ENCODE data around the gene OXNAD1.

OXNAD1 gene

GRCh38 chr3:16326724-16327349 lies 61.8 kb downstream of the OXNAD1 start:
- no peak for DNase-seq

- DNase-seq = no peak
Measured at GRCh38 chr3:16328124-16328523, 63.1 kb downstream of the OXNAD1 start.

DNA sequence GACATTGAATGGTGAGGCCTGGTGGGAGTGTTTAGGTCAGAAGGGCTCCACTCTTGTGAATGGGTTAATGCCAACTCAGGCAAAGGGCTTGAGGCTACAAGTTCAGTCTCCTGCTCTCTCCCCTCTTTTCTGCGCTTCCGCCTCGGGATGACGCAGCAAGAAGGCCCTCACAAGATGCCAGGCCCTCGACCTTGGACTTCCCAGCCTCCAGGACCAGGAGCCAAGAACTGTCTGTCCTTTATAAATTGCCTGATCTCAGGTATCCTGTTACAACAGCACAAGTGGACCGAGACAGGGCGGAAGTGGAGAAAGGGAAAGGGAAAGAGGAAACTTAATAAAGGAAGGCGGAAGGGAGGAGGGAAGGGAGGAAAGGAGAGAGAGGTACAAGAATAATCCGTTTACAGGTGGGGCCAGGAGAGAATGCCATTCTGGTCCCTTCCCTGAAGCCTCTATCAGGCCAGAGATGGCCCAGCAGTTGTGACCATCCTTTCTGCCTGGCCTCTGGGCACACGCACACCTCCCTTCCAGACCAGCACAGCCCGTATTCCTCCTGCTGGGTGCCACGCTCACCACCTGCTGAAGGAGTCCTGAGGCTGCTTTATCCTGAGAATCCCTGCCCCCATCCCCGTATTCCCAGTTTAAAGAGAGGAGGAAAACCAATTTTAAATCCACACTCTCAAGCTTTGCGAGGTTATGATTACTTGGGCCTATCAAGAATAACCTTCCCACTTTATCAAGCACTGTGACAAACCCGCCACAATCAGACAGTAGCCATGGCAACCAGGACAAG lies 64.2 kb downstream of the OXNAD1 start:
- DNase-seq = peak in 2 of 51 donors; percentile 20 to 40

GRCh38 chr3:16329826-16330129 lies 64.8 kb downstream of the OXNAD1 start:
- DNase-seq = peak in 11 of 51 donors; percentile 6 to 44 (median 14)

DNA sequence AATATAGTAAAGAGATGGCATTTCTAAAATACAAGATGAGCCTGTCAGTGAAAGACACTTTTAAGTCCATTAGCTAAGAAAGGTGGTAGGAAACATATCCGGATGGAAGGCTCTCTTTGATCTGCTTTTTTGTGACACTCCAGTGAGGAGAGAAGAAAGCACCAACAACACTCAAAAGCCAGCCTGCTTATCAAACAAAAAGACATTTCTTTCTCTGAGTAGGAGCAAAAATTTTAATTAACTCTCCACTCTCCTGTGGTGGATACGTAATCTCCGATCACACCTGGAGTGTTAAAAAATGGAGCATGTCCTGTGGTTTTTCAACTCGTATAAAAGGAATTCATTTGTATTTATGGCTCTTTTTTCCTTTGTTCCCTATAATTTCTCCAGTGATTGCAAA lies 65.3 kb downstream of the OXNAD1 start:
- no peak for DNase-seq

DNA sequence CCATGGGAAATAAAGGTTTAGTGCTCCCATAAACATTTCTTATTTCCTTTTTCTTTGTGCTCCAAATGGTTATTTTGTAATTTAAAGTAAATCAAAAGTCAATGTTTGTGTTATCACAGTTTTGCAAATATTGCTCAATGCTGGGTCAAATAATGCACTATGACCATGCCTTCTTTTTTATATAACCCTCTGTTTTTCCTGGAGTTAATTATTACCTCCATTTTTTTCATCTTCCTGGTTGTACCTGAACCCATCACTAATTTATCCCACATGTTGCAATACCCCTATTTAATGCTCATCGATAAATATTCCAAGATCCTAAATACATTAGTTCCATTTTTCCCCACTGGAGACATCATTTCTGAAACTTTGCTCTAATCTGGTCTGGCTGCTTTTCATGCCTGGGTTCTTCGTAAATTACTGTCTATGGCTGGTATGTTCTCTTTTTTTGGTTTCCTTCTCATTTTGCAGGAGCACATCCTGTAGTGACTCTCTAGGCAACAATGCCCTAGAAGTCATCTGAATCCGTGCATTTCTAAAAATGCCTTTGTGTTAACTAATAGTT lies 66.4 kb downstream of the OXNAD1 start:
- DNase-seq = no peak

DNA sequence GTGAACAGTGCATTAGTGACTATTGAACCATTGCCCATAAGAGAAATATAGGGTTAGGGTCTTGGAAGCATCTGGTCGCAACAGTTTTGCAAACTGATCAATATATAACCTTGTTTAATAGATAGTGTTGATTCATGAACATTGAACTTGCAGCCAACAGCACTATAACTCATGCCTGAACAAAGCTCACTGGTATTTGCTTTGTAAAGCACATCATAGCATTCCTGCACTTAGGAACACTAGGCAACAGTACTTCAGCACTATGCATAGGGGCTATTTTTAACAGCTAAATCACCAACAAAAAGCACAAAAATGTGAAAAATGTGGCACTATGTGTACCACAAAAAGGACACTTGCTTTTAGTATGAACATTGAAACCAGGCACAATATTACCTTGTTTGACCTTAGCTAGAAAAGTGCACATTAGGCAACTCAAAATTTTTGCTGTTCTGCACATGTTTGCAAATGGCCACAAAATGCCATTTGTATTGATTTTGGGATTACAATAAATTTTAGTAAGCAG lies 68.0 kb downstream of the OXNAD1 start:
- no peak for DNase-seq

GRCh38 chr3:16334909-16335308 lies 69.9 kb downstream of the OXNAD1 start:
- DNase-seq = no peak

DNA sequence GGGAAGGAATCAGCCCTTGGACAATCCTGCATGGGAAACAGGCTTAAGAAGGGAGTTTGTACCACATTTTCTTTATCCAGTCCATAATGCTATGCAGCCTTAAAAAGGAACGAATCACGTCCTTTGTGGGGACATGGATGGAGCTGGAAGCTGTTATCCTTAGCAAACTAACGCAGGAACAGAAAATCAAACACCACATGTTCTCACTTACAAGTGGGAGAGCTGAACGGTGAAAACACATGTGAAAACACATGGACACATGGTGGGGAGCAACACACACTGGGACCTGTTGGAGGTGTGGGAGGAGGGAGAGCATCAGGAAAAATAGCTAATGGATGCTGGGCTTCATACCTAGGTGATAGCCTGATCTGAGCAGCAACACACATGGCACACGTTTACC lies 70.3 kb downstream of the OXNAD1 start:
- no peak for DNase-seq

- DNase-seq = no peak
Measured at GRCh38 chr3:16335772-16336645, 71.0 kb downstream of the OXNAD1 start.

- no peak for DNase-seq
Measured at GRCh38 chr3:16336825-16337224, 71.8 kb downstream of the OXNAD1 start.

DNA sequence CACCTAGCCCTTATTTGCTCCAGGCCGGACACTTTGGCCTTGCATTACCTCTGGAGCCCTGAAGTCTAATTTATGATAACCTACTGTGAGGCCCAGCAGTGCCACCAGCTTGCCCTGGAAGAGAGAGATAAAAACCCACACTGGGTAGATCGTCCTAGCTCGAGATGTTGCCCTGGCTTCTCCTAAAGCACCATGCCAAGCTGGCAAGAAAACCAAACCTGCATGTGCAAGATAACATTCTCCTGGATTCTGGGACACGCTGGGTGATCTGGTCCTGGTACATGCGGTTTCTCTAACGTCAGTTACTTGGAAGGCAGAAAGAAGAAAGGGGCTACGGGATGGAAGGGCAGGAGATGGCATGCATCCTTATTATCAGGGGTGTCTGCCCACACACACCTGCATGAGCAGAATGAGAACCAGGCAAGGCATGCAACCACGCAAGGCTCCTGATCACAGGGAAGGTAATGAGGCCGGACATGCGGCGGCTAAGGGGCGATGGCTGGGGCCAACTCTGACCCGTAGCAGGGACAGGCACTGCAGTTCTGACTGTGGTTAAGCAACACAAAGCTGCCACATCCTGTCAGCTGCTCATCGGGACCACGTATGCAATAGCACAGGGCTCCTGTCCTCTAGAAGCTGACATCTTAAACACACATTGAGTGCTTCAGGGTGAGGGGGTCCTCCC lies 73.0 kb downstream of the OXNAD1 start:
- DNase-seq = no peak

DNA sequence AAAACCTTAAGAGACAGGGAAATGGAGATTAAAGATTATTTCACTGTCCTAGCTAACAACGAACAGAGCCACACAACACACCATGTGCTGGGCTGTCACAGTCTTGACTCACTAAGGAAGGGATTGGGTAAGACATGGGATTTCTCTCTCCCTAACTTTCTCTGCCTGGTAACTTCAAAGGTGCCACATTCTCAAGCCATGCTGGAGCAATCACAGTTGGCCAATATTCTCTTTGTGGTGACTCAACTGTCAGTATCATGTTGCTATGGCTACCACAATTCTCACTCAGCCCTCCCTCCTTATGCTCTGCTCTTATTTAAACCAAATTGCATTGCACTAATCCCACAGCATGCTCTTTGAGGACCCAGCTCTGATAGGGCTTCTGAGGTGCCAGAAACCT lies 74.0 kb downstream of the OXNAD1 start:
- peak in 1 of 51 donors; percentile 35 for DNase-seq

GRCh38 chr3:16343101-16343500 lies 78.1 kb downstream of the OXNAD1 start:
- DNase-seq = no peak

DNA sequence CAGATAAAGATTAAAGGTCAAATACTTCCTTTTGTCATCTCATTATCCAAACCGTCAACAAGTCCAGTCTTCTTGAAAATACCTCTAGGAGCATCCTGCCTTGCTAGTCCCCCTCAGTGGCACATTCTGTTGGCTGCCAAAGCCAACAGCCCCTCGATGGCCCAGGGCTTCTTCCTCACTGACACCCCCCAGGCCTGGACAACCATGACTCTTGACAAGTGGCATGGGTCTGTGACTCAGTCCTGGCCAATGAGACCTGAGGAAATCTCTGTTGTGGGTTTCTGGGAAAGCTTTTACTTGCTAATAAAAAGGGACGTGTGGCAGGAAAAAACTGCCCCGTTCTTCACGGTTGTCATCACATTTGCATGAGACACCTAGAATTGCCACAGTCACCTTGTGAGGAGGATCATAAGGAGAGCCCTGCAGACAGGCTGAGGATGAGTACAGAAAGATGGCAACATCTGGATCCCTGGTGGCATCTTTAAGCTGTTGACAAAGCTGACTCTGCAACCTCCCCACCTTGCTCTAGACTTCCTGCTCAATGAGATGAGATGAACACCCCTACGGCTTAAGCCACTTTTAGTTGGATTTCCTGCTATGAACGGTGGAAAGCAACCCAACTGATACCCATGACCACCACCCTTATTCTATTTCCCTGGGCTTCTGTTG lies 81.5 kb downstream of the OXNAD1 start:
- no peak for DNase-seq

GRCh38 chr3:16347548-16347947 lies 82.5 kb downstream of the OXNAD1 start:
- no peak for DNase-seq

GRCh38 chr3:16349986-16350596 lies 85.1 kb downstream of the OXNAD1 start:
- no peak for DNase-seq

DNA sequence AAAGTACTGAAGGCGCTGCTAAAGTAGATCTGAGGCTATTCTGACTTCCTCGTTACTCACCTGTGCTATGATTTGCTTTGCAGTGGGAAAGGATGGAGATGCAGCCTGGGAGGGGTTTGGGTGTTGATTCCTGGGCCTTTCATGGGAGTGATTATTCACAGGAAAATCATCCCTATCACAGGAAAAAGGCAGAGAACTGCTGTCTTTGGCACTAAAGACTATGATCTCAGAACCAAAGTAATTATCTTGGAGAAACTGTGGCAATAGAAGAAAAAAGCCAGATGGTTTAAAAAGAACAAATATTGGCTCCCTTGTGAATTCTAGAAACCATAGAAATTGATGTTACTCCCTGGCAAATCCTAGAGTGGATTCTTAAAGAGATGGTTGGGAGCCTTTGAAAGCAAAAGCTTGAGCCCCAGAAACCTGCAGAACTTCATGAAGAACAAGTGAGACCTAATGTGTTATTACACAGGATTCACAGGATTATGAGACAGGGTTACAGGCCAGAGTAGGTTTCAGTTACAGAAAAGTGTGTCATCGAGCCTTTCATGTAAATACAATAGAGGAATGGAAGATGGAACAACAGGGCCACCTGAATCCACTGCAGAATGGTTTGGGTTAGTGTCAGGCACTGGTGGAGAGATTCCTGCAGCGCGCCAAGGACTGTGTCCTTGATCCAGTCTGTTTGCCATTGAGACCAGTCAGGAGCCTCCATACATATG lies 85.7 kb downstream of the OXNAD1 start:
- DNase-seq = no peak

DNA sequence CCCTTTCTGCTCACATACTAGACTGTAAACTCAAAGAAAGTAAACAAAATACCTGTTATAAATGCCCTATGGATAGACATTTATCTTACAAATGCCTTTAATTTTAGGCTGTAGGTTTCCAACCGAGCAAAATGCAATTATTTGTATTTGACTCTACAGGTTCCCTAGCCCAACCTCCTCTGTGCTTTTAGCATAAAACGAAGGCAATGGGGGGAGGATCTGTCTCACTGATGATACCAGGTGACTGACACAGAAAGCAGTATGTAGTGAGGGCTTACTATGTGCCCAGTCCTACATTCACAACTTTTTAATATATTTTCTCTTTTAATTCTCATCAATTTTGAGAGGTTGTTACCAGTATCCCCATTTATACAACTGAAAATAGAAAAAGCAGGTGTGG lies 87.4 kb downstream of the OXNAD1 start:
- DNase-seq = no peak

DNA sequence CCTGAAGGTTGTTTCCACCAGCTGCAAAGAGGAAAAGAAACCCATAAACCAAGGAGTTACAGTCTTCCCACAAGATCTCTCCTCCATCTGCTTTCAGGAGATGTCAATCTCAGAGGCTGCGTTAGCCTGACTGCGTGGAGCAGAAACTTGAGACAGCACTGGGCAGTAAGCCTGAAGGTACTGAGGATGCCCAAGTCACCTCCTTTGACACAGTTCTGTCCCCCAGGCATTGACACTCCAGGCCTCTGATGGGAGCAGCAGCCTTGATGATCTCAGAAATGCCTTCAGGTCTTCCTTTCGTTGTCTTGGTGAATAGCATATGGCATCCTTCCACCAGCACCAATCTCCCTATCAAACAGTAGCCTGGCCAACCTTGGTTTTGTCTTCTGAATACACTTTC lies 89.3 kb downstream of the OXNAD1 start:
- DNase-seq = no peak
